Measurements from ENCODE around the gene CTXN1. TPM values are rescaled to one million over a fixed set of nuclear protein-coding genes. Genes with fewer than 3 reads are reported as not detected.
A peak's percentile ranks its signal among the peaks of the same experiment; 100 is the strongest.

Gene CTXN1
- total and polyA plus RNA-seq, 8 donors = 0.92 to 58.5 (median 2.2) TPM; not detected in 1

DNA sequence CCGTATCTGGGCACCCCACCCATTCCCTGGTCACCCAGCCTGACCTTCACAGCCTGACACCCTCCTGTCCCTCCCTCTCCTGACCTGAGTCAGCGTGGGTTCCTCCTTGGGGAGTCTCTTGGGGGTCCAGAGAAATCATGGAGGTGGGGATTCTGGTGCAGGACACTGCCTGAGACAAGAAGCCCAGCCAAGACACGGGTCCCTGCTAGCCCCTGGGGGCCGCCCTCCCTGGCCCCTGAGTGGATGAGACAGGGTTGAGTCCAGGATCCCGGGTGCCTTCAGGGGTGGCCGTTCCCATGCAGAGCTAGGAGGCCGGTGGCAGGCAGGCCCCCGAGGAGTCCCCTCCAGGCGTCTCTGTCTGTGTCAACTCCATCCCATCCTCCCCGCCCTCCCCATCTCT is 20.7 kb downstream of the CTXN1 start:
- no peak for TF ChIP-seq POLR2A (IDR thresholded peaks at IDR 0.05)
- no peak for TF ChIP-seq POLR2AphosphoS5 (IDR thresholded peaks at IDR 0.05)
- TF ChIP-seq, protein P1, sequence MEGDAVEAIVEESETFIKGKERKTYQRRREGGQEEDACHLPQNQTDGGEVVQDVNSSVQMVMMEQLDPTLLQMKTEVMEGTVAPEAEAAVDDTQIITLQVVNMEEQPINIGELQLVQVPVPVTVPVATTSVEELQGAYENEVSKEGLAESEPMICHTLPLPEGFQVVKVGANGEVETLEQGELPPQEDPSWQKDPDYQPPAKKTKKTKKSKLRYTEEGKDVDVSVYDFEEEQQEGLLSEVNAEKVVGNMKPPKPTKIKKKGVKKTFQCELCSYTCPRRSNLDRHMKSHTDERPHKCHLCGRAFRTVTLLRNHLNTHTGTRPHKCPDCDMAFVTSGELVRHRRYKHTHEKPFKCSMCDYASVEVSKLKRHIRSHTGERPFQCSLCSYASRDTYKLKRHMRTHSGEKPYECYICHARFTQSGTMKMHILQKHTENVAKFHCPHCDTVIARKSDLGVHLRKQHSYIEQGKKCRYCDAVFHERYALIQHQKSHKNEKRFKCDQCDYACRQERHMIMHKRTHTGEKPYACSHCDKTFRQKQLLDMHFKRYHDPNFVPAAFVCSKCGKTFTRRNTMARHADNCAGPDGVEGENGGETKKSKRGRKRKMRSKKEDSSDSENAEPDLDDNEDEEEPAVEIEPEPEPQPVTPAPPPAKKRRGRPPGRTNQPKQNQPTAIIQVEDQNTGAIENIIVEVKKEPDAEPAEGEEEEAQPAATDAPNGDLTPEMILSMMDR (IDR thresholded peaks at IDR 0.05) = no peak
- no peak for TF ChIP-seq EP300 (IDR thresholded peaks at IDR 0.05)
- H3K4me1 ChIP-seq = peaks cover 29 to 57% (median 45%) of the 10 kb centered on the region in 4 donors
- peak in 1 of 2 donors; percentile 23 for DNase-seq
- peak overlapping the region in 3 of 4 donors; percentile 87 to 98 (median 95) for H3K4me3 ChIP-seq
- H3K9me3 ChIP-seq = no peaks in the 10 kb centered on the region
- H3K27me3 ChIP-seq = no peaks in the 10 kb centered on the region
- H3K36me3 ChIP-seq = peaks cover 17 to 47% (median 43%) of the 10 kb centered on the region in 4 donors
- intact Hi-C loops (cut with DNase I; ENCODE audit: low total_unique reads) = no loop called here
- H3K27ac ChIP-seq = no peak overlapping the region
- 64 to 78% (median 74%) methylated on average over 9 to 10 of the region's 10 CpGs for WGBS, 5 donors

DNA sequence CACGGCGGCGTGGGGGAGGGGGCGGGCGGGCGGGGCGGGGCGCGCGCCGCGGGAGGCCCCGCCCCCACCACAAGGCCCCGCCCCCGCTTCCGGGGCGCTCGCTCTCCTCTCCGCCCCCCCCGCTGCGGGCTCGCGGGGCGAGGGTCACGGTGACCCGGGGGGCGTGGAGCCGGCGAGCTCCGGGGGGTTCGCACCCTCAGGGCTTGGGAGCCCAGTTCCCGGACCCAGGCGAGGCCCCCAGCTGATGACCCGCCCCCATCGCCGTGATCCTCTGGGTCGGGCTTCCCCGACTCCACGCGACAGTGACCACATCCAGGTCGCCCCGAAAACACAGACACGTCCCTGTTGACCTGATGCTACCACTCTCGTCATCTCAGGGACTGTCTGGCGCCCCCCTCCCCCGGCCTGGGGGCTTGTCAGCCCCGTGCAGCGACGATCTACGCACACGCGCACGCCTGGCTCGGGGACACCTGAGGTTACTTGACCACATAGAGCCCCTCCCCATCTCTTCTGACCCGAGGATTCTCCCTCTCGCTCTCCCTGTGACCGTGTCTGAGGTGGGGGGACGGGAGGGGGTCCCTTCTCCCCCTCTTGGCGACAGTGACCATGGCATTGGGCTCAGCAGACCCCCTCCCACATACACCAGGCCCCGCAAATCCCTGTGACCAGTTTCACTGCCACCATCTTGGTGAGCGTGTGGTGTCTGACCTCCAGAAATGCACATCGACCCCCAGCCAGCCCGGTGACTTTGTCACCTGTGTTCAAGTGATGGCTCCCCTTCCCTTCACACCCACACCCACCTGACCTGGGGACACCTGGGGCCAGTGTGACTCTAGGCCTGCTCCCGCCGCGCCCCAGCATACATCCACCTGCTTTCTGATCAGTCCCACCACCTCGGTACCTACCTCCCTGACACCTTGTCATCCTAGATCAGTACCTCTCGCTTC is 21.6 kb downstream of the CTXN1 start:
- H3K9me3 ChIP-seq = no peaks in the 10 kb centered on the region
- no peaks in the 10 kb centered on the region for H3K27me3 ChIP-seq
- peak overlapping the region; percentile 84 to 98 (median 94) for H3K27ac ChIP-seq
- H3K4me1 ChIP-seq = peaks cover 29 to 57% (median 45%) of the 10 kb centered on the region in 4 donors
- TF ChIP-seq, protein P1 (IDR thresholded peaks at IDR 0.05) = no peak
- TF ChIP-seq POLR2AphosphoS5 (IDR thresholded peaks at IDR 0.05) = no peak
- peak in 1 of 2 donors; percentile 80 for DNase-seq
- H3K36me3 ChIP-seq = peaks cover 12 to 46% (median 42%) of the 10 kb centered on the region in 4 donors
- 6 to 17% (median 15%) methylated on average over 36 to 68 of the region's 68 CpGs for WGBS, 5 donors
- intact Hi-C loops (cut with DNase I; ENCODE audit: low total_unique reads) = no loop called here
- H3K4me3 ChIP-seq = peak overlapping the region; percentile 86 to 98 (median 91)

DNA sequence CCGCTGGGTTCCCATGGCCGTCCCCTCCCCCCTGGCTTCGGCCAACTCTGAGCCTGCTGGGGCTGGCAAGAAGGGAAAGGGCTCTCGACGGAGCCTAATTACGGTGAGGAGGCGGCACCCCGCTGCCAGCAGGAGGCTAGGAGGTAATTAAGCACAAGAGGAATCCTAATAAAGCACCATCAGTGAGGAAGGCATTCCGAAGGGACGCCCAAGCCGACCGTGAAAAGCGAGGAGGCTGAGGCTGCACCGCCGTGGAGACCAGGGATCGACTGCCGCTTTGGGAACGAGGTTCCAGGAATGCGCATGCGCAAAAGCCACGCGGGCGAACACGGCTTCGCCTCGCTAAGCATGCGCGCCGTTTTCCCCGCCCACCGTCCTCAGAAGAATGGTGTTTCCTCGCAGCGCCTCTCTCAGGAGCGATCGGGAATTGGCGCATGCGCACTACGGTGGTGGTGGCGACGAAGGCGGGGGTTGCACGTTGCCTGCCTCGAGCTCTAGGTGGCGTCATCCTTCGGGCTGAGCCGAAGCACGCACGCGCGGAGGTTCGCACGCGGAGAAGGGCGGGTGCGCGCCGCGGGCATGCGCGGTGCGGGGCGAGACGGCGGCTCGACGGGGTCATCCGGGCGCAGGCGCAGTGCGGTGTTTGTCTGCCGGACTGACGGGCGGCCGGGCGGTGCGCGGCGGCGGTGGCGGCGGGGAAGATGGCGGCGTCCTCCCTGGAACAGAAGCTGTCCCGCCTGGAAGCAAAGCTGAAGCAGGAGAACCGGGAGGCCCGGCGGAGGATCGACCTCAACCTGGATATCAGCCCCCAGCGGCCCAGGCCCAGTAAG is 22.5 kb downstream of the CTXN1 start, which contains the start of gene MAP2K7:
TSS of gene MAP2K7 (plus strand) at position 634 of the 830 bp plus-strand sequence. CDS start at position 702, 68 bp downstream.
- peaks cover 29 to 52% (median 45%) of the 10 kb centered on the region in 4 donors for H3K4me1 ChIP-seq
- intact Hi-C loops (cut with DNase I; ENCODE audit: low total_unique reads) = no loop called here
- H3K27ac ChIP-seq = peak within 1 kb of the TSS; percentile 84 to 98 (median 94)
- TF ChIP-seq EP300 (IDR thresholded peaks at IDR 0.05) (no peak), POLR2AphosphoS5 (IDR thresholded peaks at IDR 0.05) (peak; percentile 90 to 97 (median 90)), POLR2A (IDR thresholded peaks at IDR 0.05) (peak in 2 of 4 donors; percentile 32 to 52)
- TF ChIP-seq, protein P1 (IDR thresholded peaks at IDR 0.05) = peak in 5 of 7 experiments; percentile 4 to 89 (median 28)
- H3K9me3 ChIP-seq = no peaks in the 10 kb centered on the region
- no peaks in the 10 kb centered on the region for H3K27me3 ChIP-seq
- peak; percentile 100 for DNase-seq
- peaks cover 7 to 45% (median 36%) of the 10 kb centered on the region in 4 donors for H3K36me3 ChIP-seq
- 0% methylated on average over 42 to 89 of the region's 89 CpGs for WGBS, 5 donors
- peak within 1 kb of the TSS; percentile 86 to 98 (median 91) for H3K4me3 ChIP-seq

DNA sequence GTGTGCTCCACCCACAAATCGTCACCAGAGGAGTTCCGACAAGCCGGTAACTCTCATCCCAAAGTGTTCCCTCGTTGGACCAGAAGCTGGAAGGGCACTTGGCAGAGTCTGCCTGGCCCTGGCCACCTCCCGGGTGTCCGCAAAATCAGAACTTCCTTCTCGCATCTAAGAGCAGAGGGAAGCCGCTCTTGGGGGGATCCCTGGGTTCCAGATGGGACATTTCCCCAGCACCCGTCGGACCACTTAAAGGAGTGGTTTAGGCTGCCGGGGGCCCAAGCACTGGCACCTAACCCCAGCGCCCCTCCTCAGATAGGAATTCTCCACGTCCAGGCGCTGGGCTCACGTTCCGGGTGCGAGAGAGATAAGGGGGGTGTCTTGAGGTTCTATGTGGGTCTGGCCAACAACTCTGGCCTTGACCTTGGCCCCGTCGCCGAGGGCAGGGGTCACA is 23.1 kb downstream of the CTXN1 start:
- peaks cover 7 to 41% (median 35%) of the 10 kb centered on the region in 4 donors for H3K36me3 ChIP-seq
- no peaks in the 10 kb centered on the region for H3K27me3 ChIP-seq
- H3K4me3 ChIP-seq = peak overlapping the region; percentile 50 to 98 (median 74)
- WGBS, 5 donors = 6 to 35% (median 12%) methylated on average over 10 to 20 of the region's 20 CpGs
- intact Hi-C loops (cut with DNase I; ENCODE audit: low total_unique reads) = no loop called here
- peak in 1 of 2 donors; percentile 64 for DNase-seq
- H3K4me1 ChIP-seq = peaks cover 29 to 48% (median 42%) of the 10 kb centered on the region in 4 donors
- no peaks in the 10 kb centered on the region for H3K9me3 ChIP-seq
- TF ChIP-seq POLR2AphosphoS5 (IDR thresholded peaks at IDR 0.05) (no peak), POLR2A (IDR thresholded peaks at IDR 0.05) (no peak), EP300 (IDR thresholded peaks at IDR 0.05) (no peak)
- TF ChIP-seq, protein P1 (IDR thresholded peaks at IDR 0.05) = no peak
- H3K27ac ChIP-seq = peak overlapping the region; percentile 79 to 98 (median 85)

Measured in stomach (tissue), 9 donors.